Hematopoietic multipotent progenitor cell treated with erythropoietin and hydrocortisone succinate and interleukin-3 and kit ligand, for 17 days (in vitro differentiated cells): ENCODE measurements around the gene GATB.

Experiments
- DNase-seq: peaks from one replicate; pipeline ENCODE4 v3.0.0-alpha.2; 2015; ENCODE audit warnings: low spot score

GATB gene

GRCh38 chr4:151729731-151730559 is 30.9 kb downstream of the GATB start:
- DNase-seq, result no peak

- no peak for DNase-seq
Observed at GRCh38 chr4:151728679-151729078, 32.1 kb downstream of the GATB start.

- DNase-seq, result no peak
Observed at GRCh38 chr4:151728006-151728405, 32.8 kb downstream of the GATB start.

- DNase-seq, result no peak
Observed at GRCh38 chr4:151727365-151727764, 33.4 kb downstream of the GATB start.

GRCh38 chr4:151725087-151725486 is 35.7 kb downstream of the GATB start:
- DNase-seq, result no peak

- no peak for DNase-seq
Observed at GRCh38 chr4:151721916-151722315, 38.9 kb downstream of the GATB start.

- no peak for DNase-seq
Observed at GRCh38 chr4:151721466-151721865, 39.3 kb downstream of the GATB start.

GRCh38 chr4:151719956-151720334 is 40.9 kb downstream of the GATB start:
- no peak for DNase-seq

GRCh38 chr4:151718984-151719955 is 41.5 kb downstream of the GATB start:
- no peak for DNase-seq

GRCh38 chr4:151717909-151718628 is 42.7 kb downstream of the GATB start:
- DNase-seq, result no peak

GRCh38 chr4:151717314-151717713 is 43.5 kb downstream of the GATB start:
- DNase-seq, result no peak

- DNase-seq, result no peak
Observed at GRCh38 chr4:151716324-151716723, 44.5 kb downstream of the GATB start.

GRCh38 chr4:151715881-151716280 is 44.9 kb downstream of the GATB start:
- DNase-seq, result no peak

- no peak for DNase-seq
Observed at GRCh38 chr4:151712777-151713176, 48.0 kb downstream of the GATB start.

- DNase-seq, result no peak
Observed at GRCh38 chr4:151711646-151712045, 49.2 kb downstream of the GATB start.

- DNase-seq, result no peak
Observed at GRCh38 chr4:151709587-151709986, 51.2 kb downstream of the GATB start.

GRCh38 chr4:151709071-151709470 is 51.7 kb downstream of the GATB start:
- no peak for DNase-seq

GRCh38 chr4:151708100-151708499 is 52.7 kb downstream of the GATB start:
- DNase-seq, result no peak

GRCh38 chr4:151703401-151703800 is 57.4 kb downstream of the GATB start:
- no peak for DNase-seq

GRCh38 chr4:151702256-151702655 is 58.6 kb downstream of the GATB start:
- no peak for DNase-seq

GRCh38 chr4:151700566-151701316 is 60.1 kb downstream of the GATB start:
- DNase-seq, result no peak

GRCh38 chr4:151698213-151698612 is 62.6 kb downstream of the GATB start:
- no peak for DNase-seq
